GM12873 (cell line): Measurements from ENCODE around the gene PAOX.

Source experiments
- CTCF ChIP-seq: IDR thresholded peaks from 2 replicates; pipeline ENCODE4 v1.5.1; 2012; ENCODE audit warnings: low read depth, mild to moderate bottlenecking, moderate library complexity, low read length, control low read depth; ENCODE audit not compliant: insufficient read depth; ENCODE audit errors: missing control alignments

PAOX gene

GRCh38 chr10:133336577-133337369 is 42.3 kb upstream of the PAOX start, which contains the start of gene CALY:
TSS of gene CALY (minus strand) at chr10:133336896. CDS start at chr10:133328989, 7,907 bp downstream.
- TF ChIP-seq CTCF: no peak

- TF ChIP-seq CTCF: no peak
Measured at GRCh38 chr10:133337370-133337725, 41.7 kb upstream of the PAOX start.

GRCh38 chr10:133338080-133339071 is 40.7 kb upstream of the PAOX start:
- TF ChIP-seq CTCF: no peak

- TF ChIP-seq CTCF: no peak
Measured at GRCh38 chr10:133339708-133340380, 39.2 kb upstream of the PAOX start.

GRCh38 chr10:133341983-133342382 is 37.1 kb upstream of the PAOX start:
- TF ChIP-seq CTCF: no peak

GRCh38 chr10:133342942-133343341 is 36.1 kb upstream of the PAOX start:
- TF ChIP-seq CTCF: no peak

GRCh38 chr10:133343558-133343957 is 35.5 kb upstream of the PAOX start:
- no peak for TF ChIP-seq CTCF
